ENCODE measurements around the gene PITPNM3.

PITPNM3 gene

DNA sequence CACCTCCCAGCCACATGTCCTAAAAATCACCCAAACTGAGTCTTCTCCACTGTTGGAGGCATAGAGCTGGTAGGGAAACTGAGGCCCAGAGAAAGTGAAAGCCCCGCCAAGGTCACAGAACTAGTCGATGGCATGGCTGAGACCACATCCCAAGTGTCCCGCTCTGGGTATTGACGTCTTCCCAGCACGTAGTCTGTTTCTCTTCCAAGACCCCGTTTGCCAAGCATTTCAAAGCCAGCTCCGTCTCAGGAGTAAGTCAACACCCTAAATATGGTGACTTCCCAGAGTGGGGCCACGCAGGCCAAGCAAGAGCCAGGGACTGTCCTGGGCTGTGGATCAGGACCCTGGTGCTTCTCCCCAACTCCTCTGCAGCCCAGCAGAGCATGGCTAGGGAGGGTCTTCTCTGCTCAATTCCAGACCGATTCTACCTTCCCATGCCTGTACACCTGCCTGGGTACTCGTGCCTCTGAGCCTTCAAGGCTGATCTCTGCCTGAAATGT lies 19.7 kb downstream of the PITPNM3 start:
- no peaks in the 10 kb centered on the region for H3K9me3 Mint-ChIP-seq
- H3K27me3 Mint-ChIP-seq: peaks cover 9% of the 10 kb centered on the region
- no peak overlapping the region for H3K27ac Mint-ChIP-seq
- H3K4me1 Mint-ChIP-seq: no peaks in the 10 kb centered on the region
- no peak for DNase-seq
- CTCF ChIA-PET: no interaction called here
- H3K36me3 Mint-ChIP-seq: no peaks in the 10 kb centered on the region
- H3K4me3 Mint-ChIP-seq: no peak overlapping the region

- no peak overlapping the region for H3K4me3 Mint-ChIP-seq
- no peaks in the 10 kb centered on the region for H3K4me1 Mint-ChIP-seq
- H3K9me3 Mint-ChIP-seq: no peaks in the 10 kb centered on the region
- CTCF ChIA-PET: no interaction called here
- DNase-seq: no peak
- no peaks in the 10 kb centered on the region for H3K36me3 Mint-ChIP-seq
- no peak overlapping the region for H3K27ac Mint-ChIP-seq
- H3K27me3 Mint-ChIP-seq: peaks cover 3% of the 10 kb centered on the region
Measured at GRCh38 chr17:6536053-6536452, 20.3 kb downstream of the PITPNM3 start.

GRCh38 chr17:6534846-6535514 lies 21.4 kb downstream of the PITPNM3 start:
- CTCF ChIA-PET: no interaction called here
- no peak overlapping the region for H3K27ac Mint-ChIP-seq
- no peaks in the 10 kb centered on the region for H3K36me3 Mint-ChIP-seq
- no peaks in the 10 kb centered on the region for H3K9me3 Mint-ChIP-seq
- H3K27me3 Mint-ChIP-seq: peaks cover 5% of the 10 kb centered on the region
- no peak for DNase-seq
- H3K4me1 Mint-ChIP-seq: no peaks in the 10 kb centered on the region
- no peak overlapping the region for H3K4me3 Mint-ChIP-seq

GRCh38 chr17:6532441-6532885 lies 23.9 kb downstream of the PITPNM3 start:
- H3K9me3 Mint-ChIP-seq: no peaks in the 10 kb centered on the region
- peaks cover 4% of the 10 kb centered on the region for H3K27me3 Mint-ChIP-seq
- H3K4me1 Mint-ChIP-seq: no peaks in the 10 kb centered on the region
- DNase-seq: no peak
- CTCF ChIA-PET: no interaction called here
- H3K4me3 Mint-ChIP-seq: no peak overlapping the region
- H3K27ac Mint-ChIP-seq: no peak overlapping the region
- no peaks in the 10 kb centered on the region for H3K36me3 Mint-ChIP-seq

GRCh38 chr17:6531575-6531974 lies 24.8 kb downstream of the PITPNM3 start:
- Mint-ChIP-seq H3K4me3 (no peak overlapping the region), H3K4me1 (no peaks in the 10 kb centered on the region), H3K36me3 (no peaks in the 10 kb centered on the region), H3K9me3 (no peaks in the 10 kb centered on the region), H3K27ac (no peak overlapping the region), H3K27me3 (peaks cover 4% of the 10 kb centered on the region)
- no peak for DNase-seq
- CTCF ChIA-PET: no interaction called here

DNA sequence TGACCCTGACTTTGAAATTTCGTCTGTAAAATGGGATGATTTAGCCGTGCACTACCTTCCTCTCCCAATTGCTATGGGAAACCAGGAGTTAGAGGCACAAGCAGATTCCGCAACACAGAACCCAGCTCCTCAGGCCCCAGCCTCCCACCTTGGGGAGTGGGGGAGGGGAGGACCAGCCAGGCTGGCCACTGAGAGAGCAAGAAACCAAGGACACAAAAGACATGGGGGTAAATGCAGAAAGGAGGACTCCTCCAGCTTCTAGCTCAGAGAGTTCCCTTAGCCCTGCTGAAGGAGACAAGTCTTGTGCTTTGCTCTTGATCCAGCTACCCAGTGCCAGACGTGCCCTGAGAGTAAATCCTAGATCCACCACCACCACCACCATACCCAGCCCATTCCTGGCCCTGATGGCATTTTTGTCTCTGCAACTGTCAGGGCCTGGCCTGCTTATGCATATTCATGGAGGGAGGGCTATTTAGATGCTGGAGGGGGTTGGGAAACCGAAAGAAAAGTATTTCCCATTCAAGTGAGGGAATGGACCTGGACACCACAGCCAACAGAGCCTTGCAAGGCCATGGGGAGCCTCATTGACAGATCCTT lies 25.9 kb downstream of the PITPNM3 start:
- Mint-ChIP-seq H3K9me3 (no peaks in the 10 kb centered on the region), H3K27ac (no peak overlapping the region), H3K27me3 (peaks cover 4% of the 10 kb centered on the region), H3K4me3 (no peak overlapping the region), H3K4me1 (no peaks in the 10 kb centered on the region), H3K36me3 (no peaks in the 10 kb centered on the region)
- DNase-seq: no peak
- CTCF ChIA-PET: no interaction called here

- Mint-ChIP-seq H3K27me3 (peaks cover 4% of the 10 kb centered on the region), H3K4me1 (no peaks in the 10 kb centered on the region), H3K36me3 (no peaks in the 10 kb centered on the region), H3K27ac (no peak overlapping the region), H3K9me3 (no peaks in the 10 kb centered on the region), H3K4me3 (no peak overlapping the region)
- CTCF ChIA-PET: no interaction called here
- no peak for DNase-seq
Measured at GRCh38 chr17:6528557-6528956, 27.8 kb downstream of the PITPNM3 start.

- CTCF ChIA-PET: no interaction called here
- DNase-seq: no peak
- no peaks in the 10 kb centered on the region for H3K4me1 Mint-ChIP-seq
- H3K36me3 Mint-ChIP-seq: no peaks in the 10 kb centered on the region
- no peaks in the 10 kb centered on the region for H3K9me3 Mint-ChIP-seq
- H3K27me3 Mint-ChIP-seq: peaks cover 4% of the 10 kb centered on the region
- H3K27ac Mint-ChIP-seq: no peak overlapping the region
- no peak overlapping the region for H3K4me3 Mint-ChIP-seq
Measured at GRCh38 chr17:6526362-6527152, 29.8 kb downstream of the PITPNM3 start.

DNA sequence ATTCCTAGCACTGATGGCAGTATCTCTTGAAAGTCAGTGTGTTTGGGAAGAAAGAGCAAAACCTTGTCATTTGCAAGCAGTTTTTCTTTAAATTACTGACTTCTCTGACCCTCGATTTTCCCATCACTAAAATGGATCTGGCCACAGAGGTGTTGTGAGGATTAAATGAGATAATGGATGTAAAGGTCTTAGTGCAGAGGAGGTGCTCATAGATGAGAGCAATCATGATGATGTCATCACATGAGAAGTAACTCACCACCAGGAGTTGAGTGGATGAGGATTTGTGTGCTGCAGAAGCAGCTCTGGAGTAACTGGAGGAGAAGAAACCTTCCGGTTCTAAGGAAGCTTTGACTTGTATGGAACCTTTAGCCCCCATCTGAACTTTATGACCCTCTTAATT lies 30.6 kb downstream of the PITPNM3 start:
- DNase-seq: no peak
- CTCF ChIA-PET: no interaction called here
- Mint-ChIP-seq H3K27me3 (peaks cover 4% of the 10 kb centered on the region), H3K4me1 (no peaks in the 10 kb centered on the region), H3K36me3 (no peaks in the 10 kb centered on the region), H3K4me3 (no peak overlapping the region), H3K27ac (no peak overlapping the region), H3K9me3 (no peaks in the 10 kb centered on the region)

- Mint-ChIP-seq H3K9me3 (no peaks in the 10 kb centered on the region), H3K27me3 (peaks cover 4% of the 10 kb centered on the region), H3K36me3 (no peaks in the 10 kb centered on the region), H3K4me3 (no peak overlapping the region), H3K27ac (no peak overlapping the region), H3K4me1 (no peaks in the 10 kb centered on the region)
- CTCF ChIA-PET: no interaction called here
- DNase-seq: no peak
Measured at GRCh38 chr17:6525141-6525540, 31.2 kb downstream of the PITPNM3 start.

DNA sequence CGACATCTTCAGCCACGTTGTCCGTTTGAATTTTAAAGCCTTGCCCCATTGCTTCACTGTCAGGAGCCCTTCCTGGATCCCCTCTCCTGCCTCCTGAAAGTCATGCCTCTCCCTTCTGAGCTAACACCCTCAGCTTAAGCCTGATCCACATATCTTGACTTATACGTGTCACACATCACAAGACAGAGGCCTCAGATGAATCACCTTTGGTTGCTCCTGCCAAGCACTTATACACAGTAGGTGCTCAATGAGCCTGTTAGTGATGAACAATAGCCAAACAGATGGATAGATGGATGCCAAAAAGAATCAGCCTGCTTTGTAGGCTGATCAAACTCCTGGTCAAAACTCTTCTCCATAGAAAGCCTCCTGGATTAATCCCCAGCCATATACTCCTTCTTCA lies 31.8 kb downstream of the PITPNM3 start:
- no peaks in the 10 kb centered on the region for H3K27me3 Mint-ChIP-seq
- H3K36me3 Mint-ChIP-seq: no peaks in the 10 kb centered on the region
- no peaks in the 10 kb centered on the region for H3K4me1 Mint-ChIP-seq
- H3K9me3 Mint-ChIP-seq: no peaks in the 10 kb centered on the region
- H3K4me3 Mint-ChIP-seq: no peak overlapping the region
- H3K27ac Mint-ChIP-seq: no peak overlapping the region
- CTCF ChIA-PET: no interaction called here
- no peak for DNase-seq

GRCh38 chr17:6523809-6524355 lies 32.5 kb downstream of the PITPNM3 start:
- Mint-ChIP-seq H3K36me3 (no peaks in the 10 kb centered on the region), H3K4me1 (no peaks in the 10 kb centered on the region), H3K9me3 (no peaks in the 10 kb centered on the region), H3K27me3 (no peaks in the 10 kb centered on the region), H3K4me3 (no peak overlapping the region), H3K27ac (no peak overlapping the region)
- CTCF ChIA-PET: interaction anchor here (0.6 kb wide), 1 partner anchor 127 kb away, joined by 3 read pairs; no protein-coding TSS in a partner anchor
- DNase-seq: no peak

DNA sequence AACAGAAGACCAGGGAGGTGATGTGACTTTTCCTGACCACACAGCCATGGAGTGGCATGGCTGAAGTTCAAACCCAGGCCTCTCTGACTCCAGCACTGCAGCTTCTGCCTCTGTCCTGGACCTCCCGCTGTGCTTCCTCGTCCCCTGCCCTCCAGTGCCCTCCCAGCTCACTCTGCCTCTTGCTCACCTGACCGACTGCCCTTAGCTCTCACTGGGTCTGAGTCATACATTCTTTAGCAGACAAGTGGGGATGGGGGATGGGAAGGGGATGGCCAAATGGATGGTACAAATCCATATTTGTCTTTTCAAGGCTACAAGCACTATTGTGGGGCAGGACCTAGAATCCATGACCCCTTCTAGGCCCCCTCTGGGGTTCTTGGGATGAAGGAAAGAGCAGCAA lies 33.0 kb downstream of the PITPNM3 start:
- no peak for DNase-seq
- no peaks in the 10 kb centered on the region for H3K27me3 Mint-ChIP-seq
- no peak overlapping the region for H3K4me3 Mint-ChIP-seq
- H3K36me3 Mint-ChIP-seq: no peaks in the 10 kb centered on the region
- CTCF ChIA-PET: no interaction called here
- H3K9me3 Mint-ChIP-seq: no peaks in the 10 kb centered on the region
- no peaks in the 10 kb centered on the region for H3K4me1 Mint-ChIP-seq
- no peak overlapping the region for H3K27ac Mint-ChIP-seq

- CTCF ChIA-PET: no interaction called here
- Mint-ChIP-seq H3K27ac (no peak overlapping the region), H3K4me1 (no peaks in the 10 kb centered on the region), H3K36me3 (no peaks in the 10 kb centered on the region), H3K4me3 (no peak overlapping the region), H3K27me3 (no peaks in the 10 kb centered on the region), H3K9me3 (no peaks in the 10 kb centered on the region)
- DNase-seq: no peak
Measured at GRCh38 chr17:6521586-6521985, 34.8 kb downstream of the PITPNM3 start.

DNA sequence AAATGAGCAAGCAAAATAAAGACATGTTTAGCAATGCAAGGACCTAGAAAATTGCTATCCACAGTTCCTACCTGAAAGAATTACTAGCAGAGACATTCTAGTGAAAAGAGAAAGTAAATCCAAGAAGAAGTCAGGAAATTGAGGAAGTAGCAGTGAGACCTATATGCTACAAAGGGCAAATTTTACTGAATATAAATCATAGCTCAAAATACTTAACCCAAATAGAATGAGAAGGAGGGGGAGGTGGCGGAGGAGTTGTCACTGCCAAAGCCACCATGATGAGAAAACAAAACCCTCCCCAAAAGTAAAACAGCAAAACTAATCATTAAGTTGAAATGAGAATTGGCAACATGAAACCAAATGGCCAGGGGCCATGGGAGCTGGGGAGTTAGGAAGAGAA lies 39.3 kb downstream of the PITPNM3 start:
- Mint-ChIP-seq H3K9me3 (no peaks in the 10 kb centered on the region), H3K4me1 (no peaks in the 10 kb centered on the region), H3K36me3 (no peaks in the 10 kb centered on the region), H3K4me3 (no peak overlapping the region), H3K27me3 (peaks cover under 1% of the 10 kb centered on the region), H3K27ac (no peak overlapping the region)
- no peak for DNase-seq
- CTCF ChIA-PET: no interaction called here

All from activated naive CD4-positive, alpha-beta T cell treated with anti-CD3 and anti-CD28 coated beads, Interleukin-2, amount 10 ng/mL, durations not matched to agents 7 days and 5 days (primary cell).